Effector memory CD8-positive, alpha-beta T cell (primary cell): ENCODE data around the gene TLR5.

Source experiments
- ATAC-seq: fragments of 150-1000 bp; cut with Tn5 transposase; replicated peaks from 2 replicates; pipeline ENCODE4 v1.10.0; 2021; ENCODE audit warnings: mild to moderate bottlenecking, moderate library complexity
- DNase-seq, 3 experiments: peaks; one replicate each; pipeline ENCODE4 v3.0.0; 2021
- H3K27ac Mint-ChIP-seq, 2 donors: one replicate each; pipeline ENCODE4 v1.8.0; 2022; ENCODE audit warnings: mild to moderate bottlenecking in 2 of 2, mixed read lengths in 2 of 2, moderate library complexity in 2 of 2
- H3K27me3 Mint-ChIP-seq, 2 donors: one replicate each; pipeline ENCODE4 v1.8.0; 2022; ENCODE audit warnings: mixed read lengths in 2 of 2
- H3K36me3 Mint-ChIP-seq: one replicate; pipeline ENCODE4 v1.8.0; 2022; ENCODE audit warnings: mild to moderate bottlenecking, moderate library complexity, mixed read lengths; ENCODE audit not compliant: insufficient read depth
- H3K4me1 Mint-ChIP-seq, 2 donors: one replicate each; pipeline ENCODE4 v1.8.0; 2022; ENCODE audit warnings: low read depth in 2 of 2, mixed read lengths in 2 of 2
- H3K4me3 Mint-ChIP-seq, 2 donors: one replicate each; pipeline ENCODE4 v1.8.0; 2022; ENCODE audit warnings: mild to moderate bottlenecking in 2 of 2, mixed read lengths in 2 of 2, moderate library complexity in 2 of 2
- H3K9me3 Mint-ChIP-seq, 2 donors: one replicate each; pipeline ENCODE4 v1.8.0; 2022; ENCODE audit warnings: mixed read lengths in 2 of 2
- total RNA-seq, 9 experiments: gene quantifications; one replicate each; lab custom pipeline; 2026; lab: John Stamatoyannopoulos, UW

The TLR5 gene
- 0.38 to 95.5 (median 2.9) reads per million in 9 experiments for total RNA-seq

- no peaks in the 10 kb centered on the region for H3K36me3 Mint-ChIP-seq
- peak; percentile 80 to 86 (median 85) for DNase-seq
- H3K4me3 Mint-ChIP-seq: peak within 1 kb of the TSS; percentile 77 to 83
- H3K9me3 Mint-ChIP-seq: peaks cover 0 to 3% of the 10 kb centered on the region in 2 donors
- H3K27ac Mint-ChIP-seq: peak within 1 kb of the TSS; percentile 33 to 56
- H3K4me1 Mint-ChIP-seq: peaks cover 12 to 14% of the 10 kb centered on the region in 2 donors
- peaks cover 0 to 3% of the 10 kb centered on the region in 2 donors for H3K27me3 Mint-ChIP-seq
- peak; percentile 86 for ATAC-seq
These were observed at the start of gene TLR5 for GRCh38 chr1:223142795-223143536. TSS of gene TLR5 (minus strand) at chr1:223143248. CDS start at chr1:223113031, 30,217 bp downstream.

DNA sequence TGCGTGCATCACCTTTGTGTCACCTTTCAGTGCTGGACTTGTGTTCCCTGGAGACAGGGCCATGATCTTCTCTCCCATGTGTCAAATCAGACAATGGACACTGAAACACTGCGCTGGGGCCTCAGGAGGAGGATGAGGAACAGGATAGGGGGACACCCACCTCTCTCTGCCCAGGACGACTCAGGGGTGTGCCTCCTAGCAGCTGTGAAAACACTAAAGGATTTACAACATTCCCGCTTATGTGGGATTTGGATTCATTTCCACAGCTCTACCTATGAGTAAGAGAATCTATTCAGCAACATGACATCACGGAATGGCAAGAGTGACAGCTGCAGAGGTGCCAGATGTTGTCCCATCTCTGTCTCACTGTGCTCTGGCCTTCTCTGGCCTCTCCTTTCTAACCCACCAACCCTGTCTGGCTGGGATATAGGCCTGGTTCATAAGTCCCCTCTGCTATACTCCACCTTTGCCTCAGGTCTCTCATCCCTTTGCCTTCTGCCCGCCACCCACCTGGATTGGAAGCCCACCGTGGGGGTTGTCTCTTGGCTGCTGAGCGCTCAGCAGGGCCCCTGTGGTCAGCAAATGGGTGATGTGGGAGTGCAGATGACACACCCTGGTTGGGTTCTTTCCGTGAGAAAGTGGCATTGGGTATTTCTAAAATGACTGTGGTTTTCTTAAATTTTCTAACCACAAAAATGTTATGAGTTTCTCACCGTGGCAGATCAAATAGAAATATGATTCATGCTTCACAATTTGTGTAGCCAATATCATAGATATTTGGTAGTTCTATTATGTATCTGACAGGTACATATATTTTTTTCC, 47.1 kb upstream of the TLR5 start:
- DNase-seq (peak; percentile 4 to 18 (median 15)), ATAC-seq (peak; percentile 95)
- peaks cover 26 to 27% of the 10 kb centered on the region in 2 donors for H3K4me1 Mint-ChIP-seq
- no peaks in the 10 kb centered on the region for H3K27me3 Mint-ChIP-seq
- H3K9me3 Mint-ChIP-seq: no peaks in the 10 kb centered on the region
- peaks cover 6% of the 10 kb centered on the region for H3K36me3 Mint-ChIP-seq
- H3K27ac Mint-ChIP-seq: peak overlapping the region; percentile 32 to 94
- peak overlapping the region; percentile 67 to 69 for H3K4me3 Mint-ChIP-seq

GRCh38 chr1:223189525-223189902, 46.5 kb upstream of the TLR5 start:
- peaks cover 6% of the 10 kb centered on the region for H3K36me3 Mint-ChIP-seq
- DNase-seq (no peak), ATAC-seq (no peak)
- peak overlapping the region; percentile 49 to 69 for H3K4me3 Mint-ChIP-seq
- no peaks in the 10 kb centered on the region for H3K9me3 Mint-ChIP-seq
- H3K27ac Mint-ChIP-seq: peak overlapping the region in 1 of 2 donors; percentile 94
- H3K4me1 Mint-ChIP-seq: peaks cover 26 to 27% of the 10 kb centered on the region in 2 donors
- no peaks in the 10 kb centered on the region for H3K27me3 Mint-ChIP-seq

DNA sequence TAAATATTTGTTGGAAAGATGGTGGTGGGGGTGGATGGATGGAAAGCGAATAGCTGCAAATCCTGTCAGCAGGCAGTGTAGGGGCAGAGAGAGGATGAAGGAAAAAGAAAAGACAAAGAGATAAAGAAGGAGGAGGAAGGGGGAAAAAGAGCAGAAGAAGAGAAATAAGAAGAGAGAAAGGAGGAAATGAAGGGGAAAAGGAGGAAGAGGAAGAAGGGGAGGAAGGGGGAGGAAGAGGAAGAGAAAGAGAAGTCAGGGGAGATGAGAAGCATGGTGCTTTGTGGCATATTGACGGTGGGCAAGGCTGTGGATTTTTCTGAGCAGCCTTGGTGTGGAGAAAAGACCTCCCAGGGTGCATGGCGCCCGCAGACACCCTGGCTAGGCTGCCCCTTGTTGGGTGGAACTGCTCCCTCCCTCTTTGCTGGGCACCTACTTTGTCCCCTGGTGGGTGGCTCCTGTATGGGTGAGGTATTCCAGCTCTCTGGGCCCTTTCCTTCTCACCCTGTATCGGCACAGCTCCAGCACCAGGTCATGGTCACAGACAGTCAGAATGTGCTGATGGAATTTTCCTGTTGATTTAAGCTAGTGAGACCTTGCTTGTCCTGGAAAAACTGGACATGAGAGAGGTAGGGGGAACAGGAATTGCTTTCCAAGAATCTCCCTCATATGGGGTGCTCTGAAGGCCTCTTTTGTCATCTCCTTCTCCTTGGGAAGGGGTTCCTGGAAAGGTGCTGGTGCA, 45.7 kb upstream of the TLR5 start:
- ATAC-seq: no peak
- H3K4me1 Mint-ChIP-seq: peaks cover 26 to 32% of the 10 kb centered on the region in 2 donors
- DNase-seq: no peak
- peak overlapping the region; percentile 61 to 63 for H3K27ac Mint-ChIP-seq
- H3K36me3 Mint-ChIP-seq: peaks cover 6% of the 10 kb centered on the region
- H3K9me3 Mint-ChIP-seq: no peaks in the 10 kb centered on the region
- no peaks in the 10 kb centered on the region for H3K27me3 Mint-ChIP-seq
- peak overlapping the region in 1 of 2 donors; percentile 60 for H3K4me3 Mint-ChIP-seq

- Mint-ChIP-seq H3K36me3 (peaks cover 6% of the 10 kb centered on the region), H3K4me3 (no peak overlapping the region), H3K27me3 (peaks cover 8 to 9% of the 10 kb centered on the region in 2 donors), H3K27ac (no peak overlapping the region), H3K4me1 (peaks cover 26 to 36% of the 10 kb centered on the region in 2 donors), H3K9me3 (no peaks in the 10 kb centered on the region)
- DNase-seq (no peak), ATAC-seq (no peak)
These were observed 43.8 kb upstream of the TLR5 start for GRCh38 chr1:223186800-223187199.

- H3K4me3 Mint-ChIP-seq: no peak overlapping the region
- peaks cover 25 to 39% of the 10 kb centered on the region in 2 donors for H3K27me3 Mint-ChIP-seq
- ATAC-seq (no peak), DNase-seq (no peak)
- no peaks in the 10 kb centered on the region for H3K36me3 Mint-ChIP-seq
- no peaks in the 10 kb centered on the region for H3K9me3 Mint-ChIP-seq
- peak overlapping the region in 1 of 2 donors; percentile 56 for H3K27ac Mint-ChIP-seq
- peaks cover 9 to 14% of the 10 kb centered on the region in 2 donors for H3K4me1 Mint-ChIP-seq
These were observed 40.3 kb upstream of the TLR5 start for GRCh38 chr1:223183268-223183862.

DNA sequence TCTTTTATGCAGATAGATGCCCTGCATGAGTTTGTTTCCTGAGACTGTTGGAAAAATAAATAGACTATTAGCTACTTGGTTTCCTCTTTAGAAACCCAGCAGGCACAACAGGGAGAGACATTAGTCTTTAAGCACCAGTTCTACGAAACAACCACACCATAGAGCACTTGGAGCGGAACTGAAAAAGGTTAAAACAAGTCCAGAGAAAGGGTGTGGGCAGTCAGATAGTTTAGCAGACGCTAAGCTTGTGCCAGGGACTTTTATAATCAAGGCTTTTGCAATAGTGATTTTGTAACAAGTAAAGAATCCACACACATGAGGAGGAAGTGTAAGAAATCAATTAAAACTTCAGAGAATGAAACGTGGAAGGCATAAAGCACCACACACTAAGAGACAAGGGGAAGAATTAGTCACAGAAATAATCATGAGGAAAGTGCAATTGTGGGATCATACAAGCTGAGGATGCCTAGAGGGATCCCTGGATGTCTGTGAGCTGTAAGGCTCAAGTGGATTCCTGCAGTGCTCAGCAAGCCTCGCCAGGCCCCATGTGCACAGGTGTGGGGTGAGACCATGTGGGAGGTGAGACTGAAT, 37.8 kb upstream of the TLR5 start:
- no peaks in the 10 kb centered on the region for H3K36me3 Mint-ChIP-seq
- ATAC-seq (peak; percentile 35), DNase-seq (no peak)
- H3K27me3 Mint-ChIP-seq: peaks cover 35 to 45% of the 10 kb centered on the region in 2 donors
- no peak overlapping the region for H3K27ac Mint-ChIP-seq
- H3K9me3 Mint-ChIP-seq: no peaks in the 10 kb centered on the region
- no peak overlapping the region for H3K4me3 Mint-ChIP-seq
- peaks cover 7 to 9% of the 10 kb centered on the region in 2 donors for H3K4me1 Mint-ChIP-seq

GRCh38 chr1:223179786-223180185, 36.7 kb upstream of the TLR5 start:
- no peak overlapping the region for H3K4me3 Mint-ChIP-seq
- DNase-seq: no peak
- no peak overlapping the region for H3K27ac Mint-ChIP-seq
- ATAC-seq: no peak
- no peaks in the 10 kb centered on the region for H3K36me3 Mint-ChIP-seq
- H3K9me3 Mint-ChIP-seq: no peaks in the 10 kb centered on the region
- peaks cover 35 to 45% of the 10 kb centered on the region in 2 donors for H3K27me3 Mint-ChIP-seq
- H3K4me1 Mint-ChIP-seq: peaks cover 7 to 9% of the 10 kb centered on the region in 2 donors

GRCh38 chr1:223179280-223179679, 36.2 kb upstream of the TLR5 start:
- Mint-ChIP-seq H3K4me1 (peaks cover 7 to 9% of the 10 kb centered on the region in 2 donors), H3K4me3 (no peak overlapping the region), H3K9me3 (no peaks in the 10 kb centered on the region), H3K36me3 (no peaks in the 10 kb centered on the region), H3K27me3 (peaks cover 35 to 45% of the 10 kb centered on the region in 2 donors), H3K27ac (no peak overlapping the region)
- ATAC-seq: no peak
- no peak for DNase-seq

GRCh38 chr1:223177681-223178080, 34.6 kb upstream of the TLR5 start:
- peaks cover 35 to 44% of the 10 kb centered on the region in 2 donors for H3K27me3 Mint-ChIP-seq
- no peaks in the 10 kb centered on the region for H3K36me3 Mint-ChIP-seq
- peaks cover 4 to 7% of the 10 kb centered on the region in 2 donors for H3K4me1 Mint-ChIP-seq
- H3K27ac Mint-ChIP-seq: peak overlapping the region in 1 of 2 donors; percentile 49
- DNase-seq: no peak
- H3K9me3 Mint-ChIP-seq: no peaks in the 10 kb centered on the region
- no peak overlapping the region for H3K4me3 Mint-ChIP-seq
- ATAC-seq: no peak

DNA sequence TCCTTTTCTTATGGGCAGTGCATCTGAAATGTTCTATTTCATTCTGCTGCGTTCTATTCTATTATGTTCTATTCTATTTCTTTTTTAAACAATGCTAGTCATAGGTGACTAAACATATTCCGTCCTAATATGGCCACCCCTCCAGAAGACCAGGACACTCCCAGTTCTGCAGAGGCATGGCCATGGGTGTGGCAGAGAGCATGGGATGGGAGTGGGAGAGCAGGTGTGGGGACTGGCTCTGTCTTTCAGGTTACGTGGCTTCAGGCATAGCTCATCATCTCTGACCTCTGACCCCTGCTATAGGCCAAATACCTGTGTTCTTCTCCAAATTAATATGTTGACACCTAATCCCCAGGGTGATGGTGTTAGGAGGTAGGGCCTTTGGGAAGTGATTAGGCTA, 33.4 kb upstream of the TLR5 start:
- Mint-ChIP-seq H3K36me3 (no peaks in the 10 kb centered on the region), H3K4me3 (no peak overlapping the region), H3K27ac (no peak overlapping the region), H3K4me1 (peaks cover 0 to 4% of the 10 kb centered on the region in 2 donors), H3K9me3 (no peaks in the 10 kb centered on the region), H3K27me3 (peaks cover 24 to 34% of the 10 kb centered on the region in 2 donors)
- ATAC-seq (no peak), DNase-seq (no peak)

DNA sequence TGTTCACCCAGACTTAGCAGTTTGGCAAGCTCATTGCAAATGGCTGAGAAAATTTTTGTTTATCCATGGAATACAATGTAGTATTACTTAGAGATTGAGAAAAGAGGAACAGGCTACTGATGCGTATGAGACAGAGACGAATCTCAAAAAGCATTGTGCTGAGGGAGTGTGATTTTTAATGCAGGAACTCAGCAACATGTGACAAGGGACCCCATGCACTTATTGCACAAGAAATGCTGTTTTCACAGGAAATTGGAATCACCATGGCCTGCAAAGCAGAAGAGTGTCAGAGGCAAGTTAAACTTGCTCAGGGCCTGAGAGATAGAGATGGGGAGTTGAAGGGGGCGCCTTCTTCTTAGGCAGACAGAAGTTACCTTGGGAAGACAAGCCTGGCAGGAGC, 32.6 kb upstream of the TLR5 start:
- H3K27me3 Mint-ChIP-seq: peaks cover 16 to 26% of the 10 kb centered on the region in 2 donors
- peak overlapping the region in 1 of 2 donors; percentile 11 for H3K27ac Mint-ChIP-seq
- no peak overlapping the region for H3K4me3 Mint-ChIP-seq
- H3K4me1 Mint-ChIP-seq: peaks cover 0 to 2% of the 10 kb centered on the region in 2 donors
- no peaks in the 10 kb centered on the region for H3K36me3 Mint-ChIP-seq
- H3K9me3 Mint-ChIP-seq: no peaks in the 10 kb centered on the region
- ATAC-seq: no peak
- no peak for DNase-seq
